Activated naive CD4-positive, alpha-beta T cell treated with Interleukin-2 at 50 U/mL for 16 hours (primary cell): Measurements from ENCODE around the gene ZNF778.

Experiments used
- DNase-seq: peaks from one replicate; pipeline ENCODE4 v3.0.0-alpha.2; 2020

ZNF778 gene

GRCh38 chr16:89194340-89195311 lies 22.9 kb upstream of the ZNF778 start:
- no peak for DNase-seq

GRCh38 chr16:89195521-89196171 lies 21.9 kb upstream of the ZNF778 start:
- no peak for DNase-seq

- DNase-seq, result no peak
Measured at GRCh38 chr16:89197033-89197632, 20.4 kb upstream of the ZNF778 start.

GRCh38 chr16:89197633-89198416 lies 19.7 kb upstream of the ZNF778 start:
- DNase-seq, result no peak

GRCh38 chr16:89198417-89199240 lies 18.9 kb upstream of the ZNF778 start:
- no peak for DNase-seq

DNA sequence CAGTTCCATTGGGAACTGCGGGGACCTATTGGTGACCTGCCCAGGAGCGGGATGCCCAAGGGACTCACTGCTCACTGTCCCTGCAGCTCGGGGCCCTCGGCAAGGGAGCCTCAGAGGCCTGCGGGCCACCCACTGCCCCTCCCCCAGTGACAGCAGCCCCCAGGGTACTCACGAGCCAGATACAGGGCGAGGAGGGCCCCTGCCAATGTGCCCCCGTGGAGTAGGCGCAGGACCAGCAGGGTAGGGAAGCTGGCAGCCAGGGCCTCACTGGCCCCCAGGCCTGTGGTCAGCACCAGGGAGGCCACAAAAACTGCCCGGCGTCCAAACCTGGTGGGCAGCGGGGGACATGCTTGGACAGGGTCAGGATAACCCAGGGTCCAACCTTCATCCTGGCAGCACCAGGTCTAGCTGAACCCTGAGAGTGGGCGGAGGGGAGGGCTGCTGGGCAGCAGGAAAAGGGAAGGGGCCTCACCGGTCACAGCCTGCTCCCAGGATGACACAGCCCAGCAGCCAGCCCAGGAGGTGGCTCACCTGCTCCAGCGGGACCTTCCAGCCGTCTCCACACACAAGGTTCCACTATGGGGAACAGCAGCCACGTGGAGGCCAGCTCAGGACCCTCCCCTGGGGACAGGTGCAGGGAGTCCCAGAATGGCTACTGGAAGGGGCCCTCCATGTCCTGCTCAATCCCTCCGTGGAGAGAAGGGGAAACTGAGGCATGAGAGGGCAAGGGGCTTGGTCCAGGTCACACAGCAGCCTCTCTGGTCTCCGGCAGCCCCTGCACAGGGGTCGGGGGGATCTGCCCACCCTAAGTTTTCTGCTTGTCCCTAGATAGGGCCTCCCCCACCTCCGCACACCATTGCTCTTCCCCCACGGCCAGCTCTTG lies 18.0 kb upstream of the ZNF778 start:
- DNase-seq, result no peak

DNA sequence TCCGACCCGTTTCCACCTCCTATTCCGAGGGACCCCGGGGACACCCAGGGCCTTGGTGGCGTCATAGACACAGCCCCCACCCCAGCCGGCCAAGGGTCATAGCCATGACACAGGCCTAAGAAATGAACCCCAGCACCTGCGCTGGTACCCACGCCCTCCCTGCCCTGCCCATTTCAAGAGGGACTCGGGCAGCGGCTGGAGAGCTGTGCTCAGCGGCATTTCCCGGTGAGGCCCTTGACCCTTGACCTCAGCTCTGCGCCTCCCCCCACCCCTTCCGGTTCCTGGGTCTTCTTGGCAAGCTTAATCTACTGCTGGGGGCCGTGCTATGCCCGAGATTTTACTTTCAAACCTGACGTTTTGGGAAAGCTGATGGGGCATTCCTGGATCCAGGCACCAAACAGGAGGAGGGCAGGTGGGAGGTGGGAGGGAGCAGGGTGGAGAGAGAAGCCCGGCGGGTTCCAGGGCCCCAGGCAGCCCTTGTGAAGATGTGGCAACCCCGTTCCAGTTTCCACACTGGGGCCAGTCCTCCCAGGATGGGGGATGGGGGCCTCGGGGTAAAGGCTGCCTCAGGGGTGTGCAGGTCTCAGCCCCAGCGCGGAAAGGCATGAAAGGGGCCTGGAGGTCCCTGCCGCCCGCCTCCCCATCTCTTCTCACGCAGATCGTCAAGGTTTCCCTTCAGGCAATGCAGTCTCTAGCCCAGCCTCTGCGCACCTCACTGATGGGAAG lies 17.2 kb upstream of the ZNF778 start, which contains the start of gene SLC22A31:
Gene SLC22A31, minus strand, starts transcription at position 414 of the 726 bp plus-strand sequence. Its CDS starts 36 bp downstream, at position 378.
- DNase-seq, result peak; percentile 29

- no peak for DNase-seq
Measured at GRCh38 chr16:89200850-89201411, 16.6 kb upstream of the ZNF778 start.

GRCh38 chr16:89201439-89202377 lies 15.8 kb upstream of the ZNF778 start:
- DNase-seq, result peak; percentile 74

GRCh38 chr16:89202422-89203215 lies 14.9 kb upstream of the ZNF778 start:
- DNase-seq, result no peak

- DNase-seq, result no peak
Measured at GRCh38 chr16:89207993-89208392, 9.5 kb upstream of the ZNF778 start.

DNA sequence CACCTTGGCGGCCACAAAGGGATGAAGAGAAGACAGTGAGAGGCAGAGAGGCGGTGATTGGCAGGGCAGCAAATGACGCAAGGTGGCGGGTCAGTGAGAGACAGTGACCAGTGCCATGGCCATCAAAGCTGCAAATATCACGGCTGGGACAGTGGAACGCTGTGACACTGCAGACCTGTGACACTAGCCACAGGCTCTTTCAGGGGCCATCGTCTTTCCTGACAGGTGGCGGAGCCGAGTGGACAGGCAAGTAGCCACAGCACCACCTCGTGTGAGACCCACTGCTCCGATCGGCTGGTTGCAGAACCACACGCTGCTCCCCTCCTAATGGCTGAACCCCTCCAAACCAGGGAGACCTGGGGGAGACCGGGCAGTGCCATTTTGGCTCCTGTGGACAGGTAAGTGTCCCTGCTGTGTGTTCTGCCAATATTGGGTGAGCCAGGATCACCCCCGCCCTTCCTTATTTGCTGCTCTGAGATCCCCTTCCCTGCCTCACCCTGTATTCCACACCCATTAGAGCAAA lies 7.9 kb upstream of the ZNF778 start:
- no peak for DNase-seq

DNA sequence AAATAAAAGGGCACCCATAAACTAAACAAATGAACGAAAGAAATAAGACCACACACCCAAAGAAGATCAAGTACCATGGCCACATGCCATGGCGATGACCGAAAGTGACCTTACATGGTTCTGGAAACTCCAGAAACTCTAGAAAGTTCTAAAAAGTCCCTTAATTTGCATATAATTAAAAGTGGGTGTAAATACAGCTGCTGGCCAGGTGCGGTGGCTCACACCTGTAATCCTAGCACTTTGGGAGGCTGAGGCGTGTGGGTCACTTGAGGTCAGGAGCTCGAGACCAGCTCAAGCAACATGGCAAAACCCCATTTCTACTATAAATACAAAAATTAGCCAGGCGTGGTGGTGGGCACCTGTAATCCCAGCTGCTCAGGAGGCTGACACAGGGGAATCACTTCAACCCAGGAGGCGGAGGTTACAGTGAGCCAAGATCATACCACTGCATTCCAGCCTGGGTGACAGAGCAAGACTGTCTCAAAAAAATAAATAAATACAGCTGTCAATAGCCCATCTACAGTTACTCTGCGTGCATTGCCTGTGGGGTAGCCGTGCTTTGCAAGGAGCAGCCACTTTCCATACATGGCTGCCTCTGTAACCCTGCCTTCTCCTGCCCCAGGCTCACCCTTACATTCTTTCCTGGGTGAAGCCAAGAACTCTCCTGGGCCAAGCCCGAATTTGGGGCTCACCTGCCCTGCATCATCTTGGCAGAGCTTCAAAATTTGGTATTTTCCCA lies 7.2 kb upstream of the ZNF778 start:
- no peak for DNase-seq

DNA sequence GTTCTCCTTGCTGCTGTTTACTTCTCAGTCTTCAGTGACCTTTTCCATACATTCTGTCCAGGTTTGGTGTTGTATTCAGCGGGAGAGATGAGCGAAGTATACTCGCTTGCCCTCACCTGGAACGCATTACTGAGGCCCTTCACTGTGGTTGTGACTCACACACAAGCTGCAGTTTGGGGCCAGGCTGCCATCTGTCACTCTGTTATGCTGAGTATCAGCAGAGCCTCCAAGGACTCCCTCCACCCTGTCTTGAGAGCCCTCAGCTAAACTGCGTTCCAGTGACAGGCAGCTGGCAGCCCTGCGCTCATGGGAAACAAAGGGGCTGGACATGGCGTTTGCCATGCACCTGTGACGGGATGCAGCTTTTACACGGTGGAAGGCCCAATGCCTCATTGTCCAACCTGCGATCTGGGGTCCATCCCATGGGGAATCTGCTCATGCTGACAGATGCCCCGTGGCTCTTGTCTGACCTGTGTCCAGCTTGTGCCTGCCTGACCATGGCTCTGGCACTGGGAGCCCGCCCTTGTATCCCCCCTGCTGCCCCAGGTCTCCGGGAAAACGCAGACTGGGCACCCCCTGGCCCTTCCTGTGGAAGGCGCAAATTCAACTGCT lies 6.5 kb upstream of the ZNF778 start:
- DNase-seq, result no peak

DNA sequence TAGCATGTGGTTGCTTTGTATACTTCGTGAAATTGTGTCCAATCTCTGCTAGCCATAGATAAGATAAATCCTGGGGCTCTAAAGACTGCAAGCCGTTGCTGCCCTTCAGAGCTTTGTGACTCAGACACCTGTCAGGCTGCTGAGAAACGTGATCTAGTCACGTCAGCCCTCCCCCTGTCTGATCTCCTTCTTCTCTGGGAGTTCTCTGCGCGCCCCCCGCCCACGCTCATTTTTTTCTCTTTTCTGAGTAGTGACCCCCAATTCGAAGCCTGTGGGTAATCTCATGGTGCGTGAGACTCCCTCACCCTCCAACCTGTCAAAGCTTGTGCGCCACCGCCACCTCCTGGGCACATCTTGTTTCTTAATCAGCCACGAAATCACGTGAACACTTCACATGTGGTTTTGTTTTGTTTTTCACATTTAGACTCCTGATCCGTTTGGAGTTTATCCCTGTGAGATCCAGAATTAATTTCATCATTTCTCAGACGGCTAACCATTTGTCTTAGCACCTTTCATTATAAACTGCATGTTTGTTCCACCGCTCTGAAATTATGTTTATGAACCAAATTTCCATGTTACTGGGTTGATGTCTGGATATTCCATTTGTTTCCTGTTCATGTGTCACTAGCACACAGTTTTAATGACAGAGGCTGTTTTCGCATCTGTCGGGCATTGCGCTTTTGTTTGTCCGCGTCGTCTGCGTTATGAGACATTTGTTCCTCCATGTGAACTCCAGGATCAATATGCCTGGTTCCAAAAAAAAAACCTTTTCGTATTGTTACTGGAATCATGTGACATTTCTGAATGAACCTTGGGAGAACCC lies 977 bp upstream of the ZNF778 start:
- peak; percentile 82 for DNase-seq

GRCh38 chr16:89217138-89217387 lies 440 bp upstream of the ZNF778 start:
- DNase-seq, result no peak
